Left cardiac atrium (tissue), 4 donors: ENCODE data around the gene GRB2. TPM values are rescaled to one million over a fixed set of nuclear protein-coding genes. Genes with fewer than 3 reads are reported as not detected.

ENCODE experiments used
- ATAC-seq, 2 donors: fragments of 200-7000 bp; cut with Tn5 transposase; one replicate each; pipeline ENCODE4 v1.9.1; 2020; ENCODE audit warnings: mild to moderate bottlenecking in 2 of 2, moderate library complexity in 2 of 2
- DNase-seq: peaks from one replicate; pipeline ENCODE4 v3.0.0-alpha.2; 2020
- intact Hi-C, 2 donors: fragments of 100-400 bp; cut with DNase I; formaldehyde crosslinking; loops; one replicate each; pipeline versions ENCODE4 v1.14.1 to v1.15.1; 2022 to 2023
- microRNA-seq, 2 donors: library from miRNA; unstranded; fragments of <30 nt; microRNA quantifications; one replicate each; pipeline ENCODE4 v1.2.0, GENCODE V29; 2020
- total RNA-seq, 2 donors: library from RNA; stranded (reverse); fragmentation: NEBNext Ultra II Directional; extraction: Animal tissue kit (Norgen Biotek cat#: 25700); gene quantifications; one replicate each; pipeline ENCODE4 v1.2.1, GENCODE V29; 2021
- donor health status: DM: no; HTN: yes; CAD: no.
- donor health status: DM: no; HTN: yes; CAD: no; lungs with severe emphysema.
- donor health status: DM: yes; HTN: yes; CAD: no.
- donor health status: Dilated cardiomyopathy.

GRB2 gene
- total RNA-seq, 2 donors from 2014 or later = 90.3 to 110 TPM

DNA sequence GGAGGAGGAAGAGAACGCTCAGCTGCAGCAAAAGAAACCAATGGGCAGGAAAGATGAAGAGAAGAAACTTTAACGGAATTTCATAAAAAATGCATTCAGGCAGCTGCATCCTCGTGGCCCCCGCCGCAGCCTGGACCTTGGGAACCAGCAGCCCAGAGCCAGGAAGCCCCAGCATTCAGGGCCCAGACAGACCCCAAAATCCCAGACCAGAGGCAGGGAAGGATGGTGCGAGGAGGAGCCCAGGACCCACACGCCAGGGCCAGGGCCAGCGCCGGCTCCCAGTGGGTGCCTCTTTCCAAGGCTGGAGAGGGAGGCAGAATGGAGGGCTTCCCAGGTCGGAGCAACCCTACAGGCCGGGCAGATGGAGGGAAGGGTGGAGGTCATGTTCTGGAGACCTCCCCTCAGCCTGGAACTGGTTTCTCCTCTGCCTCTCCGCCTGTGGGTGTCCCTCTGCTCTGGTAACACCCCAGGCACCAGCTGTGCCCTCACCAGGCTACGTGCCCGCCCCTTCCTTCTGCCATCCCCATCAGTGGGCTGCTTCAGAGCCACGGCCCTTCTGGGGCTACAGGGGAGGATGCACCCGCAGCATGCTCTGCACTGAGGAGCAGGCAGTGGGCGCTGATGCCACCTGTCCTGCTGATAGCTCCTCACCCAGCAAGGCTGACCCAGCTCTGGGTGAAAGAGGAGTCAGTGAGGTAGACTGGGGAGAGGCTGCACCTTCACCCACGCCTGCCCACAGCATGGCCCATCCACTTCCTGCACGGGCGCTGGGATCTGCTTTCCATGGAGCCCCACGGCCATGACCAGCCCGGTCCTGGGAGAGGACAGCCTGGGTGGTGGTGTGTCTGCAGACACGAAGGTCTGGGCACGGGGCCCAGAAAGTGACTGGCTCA, 133.3 kb downstream of the GRB2 start:
- peak; percentile 75 for DNase-seq
- intact Hi-C loops = no loop called here
- ATAC-seq = peak; percentile 12 to 28

DNA sequence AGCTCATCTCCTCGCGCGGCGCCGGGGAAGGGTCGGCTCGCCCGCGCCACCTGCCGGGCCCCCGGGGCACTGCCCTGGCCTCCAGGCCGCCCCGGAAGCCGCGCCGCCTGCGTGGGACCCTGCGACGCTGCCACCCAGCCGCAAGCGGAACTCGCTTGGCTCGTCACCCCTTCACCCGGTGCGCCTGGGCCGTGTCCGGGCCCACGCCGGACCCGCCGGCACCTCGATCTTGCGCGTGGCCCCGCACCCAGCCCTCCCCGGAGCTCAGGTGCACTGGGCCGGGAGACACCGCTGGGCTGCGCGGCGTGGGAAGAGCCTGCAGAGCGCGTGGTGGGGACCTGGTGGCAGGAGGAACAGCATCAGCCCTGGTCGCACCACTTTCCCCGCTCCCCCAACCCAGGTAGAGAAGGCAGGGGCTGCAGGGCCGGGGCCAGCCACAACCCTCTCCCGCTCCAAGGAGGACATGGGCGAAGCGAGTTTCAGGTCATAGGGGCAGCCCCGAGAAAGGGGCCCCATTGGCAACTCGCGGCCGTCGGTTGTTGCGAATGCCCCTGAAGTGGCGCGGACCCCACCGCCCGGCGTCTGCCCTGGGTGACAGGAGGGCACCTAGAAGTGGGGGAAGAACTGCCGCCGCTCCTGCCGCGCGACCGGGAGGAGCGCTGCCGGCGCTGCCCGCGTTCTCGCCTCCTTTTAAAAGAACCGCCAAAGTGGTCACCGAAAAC, 134.1 kb downstream of the GRB2 start:
- peak; percentile 84 for DNase-seq
- ATAC-seq = peak; percentile 81 to 87
- intact Hi-C loops = no loop called here

DNA sequence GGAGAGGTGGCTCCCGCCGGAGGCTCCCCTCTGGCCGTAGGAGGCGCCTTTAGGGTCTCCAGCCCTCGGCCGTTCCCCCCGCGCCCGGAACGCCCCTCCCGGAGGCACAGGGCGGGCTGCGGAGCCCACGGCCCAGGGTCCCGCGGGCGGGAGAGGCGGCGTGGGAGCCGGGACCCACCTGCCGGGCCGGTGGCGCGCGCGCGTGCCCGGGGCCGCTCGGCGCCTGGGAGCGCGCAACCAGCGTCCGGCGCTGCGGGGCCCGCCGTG, 134.6 kb downstream of the GRB2 start, which contains the start of gene MIF4GD:
MIF4GD (minus strand) TSS at position 266 of the 267 bp plus-strand sequence. CDS start 1,036 bp downstream, outside the sequence.
- intact Hi-C loops = no loop called here
- no peak for DNase-seq
- no peak for ATAC-seq

- intact Hi-C loops = no loop called here
- peak; percentile 58 to 68 for ATAC-seq
- DNase-seq = peak; percentile 83
Observed at GRCh38 chr17:75270218-75270965, 135.1 kb downstream of the GRB2 start.

- ATAC-seq = no peak
Observed at GRCh38 chr17:75269844-75270217, 135.6 kb downstream of the GRB2 start.

More at GRCh38 chr17:75269844-75270217, 135.6 kb downstream of the GRB2 start:
- no peak for DNase-seq
- intact Hi-C loops = no loop called here

Small RNAs within 50 kb of the gene (microRNA-seq; reads per million reads assigned to microRNA genes)
- gene MIR3678 = 0 reads per million in 2 donors

Other genes with a start within 250 kb of the GRB2 start
- gene SUMO2, start 222.7 kb downstream of the GRB2 start, total RNA-seq = 100 to 1,000 TPM; 231 to 246 TPM
- gene NUP85, start 200.0 kb downstream of the GRB2 start, total RNA-seq = 10 to 100 TPM; 28.6 to 37.9 TPM
- 10 to 100 TPM; 23.0 to 24.5 TPM for gene GGA3, start 144.1 kb downstream of the GRB2 start, total RNA-seq
- 100 to 1,000 TPM in 1 of 2 donors, 10 to 100 TPM in 1; 85.4 to 103 TPM for gene MRPS7, start 143.8 kb downstream of the GRB2 start, total RNA-seq
- gene MIF4GD, start 134.4 kb downstream of the GRB2 start, total RNA-seq = 10 to 100 TPM; 13.8 to 17.7 TPM
- gene SLC25A19, start 116.2 kb downstream of the GRB2 start, total RNA-seq = 10 to 100 TPM; 15.2 to 21.0 TPM
- gene TMEM94, start 51.0 kb upstream of the GRB2 start, total RNA-seq = 10 to 100 TPM; 46.0 to 47.2 TPM
- 10 to 100 TPM; 37.7 to 60.2 TPM for gene CASKIN2, start 109.9 kb upstream of the GRB2 start, total RNA-seq
- 1 to 10 TPM; 9.0 to 9.5 TPM for gene TSEN54, start 110.8 kb upstream of the GRB2 start, total RNA-seq
- gene LLGL2, start 120.0 kb upstream of the GRB2 start, total RNA-seq = 1 to 10 TPM; 6.8 to 8.7 TPM
- 10 to 100 TPM; 61.5 to 88.4 TPM for gene MYO15B, start 182.1 kb upstream of the GRB2 start, total RNA-seq
- 10 to 100 TPM in 1 of 2 donors, 1 to 10 TPM in 1; 8.6 to 11.4 TPM for gene SMIM5, start 227.8 kb upstream of the GRB2 start, total RNA-seq